Neural cell (in vitro differentiated cells): Measurements from ENCODE around the gene RYR1. TPM values are rescaled to one million over a fixed set of nuclear protein-coding genes. Genes with fewer than 3 reads are reported as not detected.
A peak's percentile ranks its signal among the peaks of the same experiment; 100 is the strongest.

Experiments used
- H2AFZ ChIP-seq: fragments of 200-600, 300-800 bp; sonication (generic), shearing (Covaris generic); 2 replicates; pipeline ENCODE4 v1.6.0; 2014; ENCODE audit warnings: low read depth, mild to moderate bottlenecking, antibody characterized with exemption, low read length, moderate library complexity
- H3F3A ChIP-seq: fragments of 200-600 bp; shearing (Covaris generic); 2 replicates; pipeline ENCODE4 v1.6.1; 2016; ENCODE audit warnings: mild to moderate bottlenecking, moderate library complexity, mixed read lengths, antibody characterized with exemption, low read length; ENCODE audit not compliant: insufficient read depth, poor library complexity, severe bottlenecking
- H3K27ac ChIP-seq: fragments of 200-600, 300-800 bp; sonication (generic), shearing (Covaris generic); 2 replicates; pipeline ENCODE4 v1.5.1; 2014; ENCODE audit warnings: mild to moderate bottlenecking, low read length, moderate library complexity
- H3K27me3 ChIP-seq: fragments of 300-800, 200-600 bp; sonication (generic), shearing (Covaris generic); 2 replicates; pipeline ENCODE4 v1.6.0; 2014; ENCODE audit warnings: mild to moderate bottlenecking, low read depth, low read length, moderate library complexity; ENCODE audit not compliant: insufficient read depth
- H3K36me3 ChIP-seq: fragments of 300-800, 200-600 bp; sonication (generic), shearing (Covaris generic); 2 replicates; pipeline ENCODE4 v1.5.1; 2014; ENCODE audit warnings: mild to moderate bottlenecking, antibody characterized with exemption, low read length, moderate library complexity; ENCODE audit not compliant: insufficient read depth
- H3K4me2 ChIP-seq: fragments of 300-800, 200-600 bp; sonication (generic), shearing (Covaris generic); 2 replicates; pipeline ENCODE4 v1.6.0; 2014; ENCODE audit warnings: mild to moderate bottlenecking, low read length
- H3K4me3 ChIP-seq: fragments of 300-800, 200-600 bp; sonication (generic), shearing (Covaris generic); 2 replicates; pipeline ENCODE4 v1.5.1; 2014; ENCODE audit warnings: mild to moderate bottlenecking, low read length, moderate library complexity
- H3K79me2 ChIP-seq: fragments of 200-600 bp; shearing (Covaris generic); replicated peaks from 2 replicates; pipeline ENCODE4 v1.6.0; 2014; ENCODE audit warnings: mild to moderate bottlenecking, low read length, moderate library complexity; ENCODE audit not compliant: insufficient read depth
- H3K9ac ChIP-seq: fragments of 300-800, 200-600 bp; sonication (generic), shearing (Covaris generic); 2 replicates; pipeline ENCODE4 v1.6.1; 2016; ENCODE audit warnings: mild to moderate bottlenecking, low read length, mixed read lengths
- H3K9me2 ChIP-seq: fragments of 200-600 bp; shearing (Covaris generic); 2 replicates; pipeline ENCODE4 v1.6.1; 2016; ENCODE audit warnings: mild to moderate bottlenecking, low read length, mixed read lengths; ENCODE audit not compliant: insufficient read depth
- H3K9me3 ChIP-seq: fragments of 200-600, 300-800 bp; sonication (generic), shearing (Covaris generic); 2 replicates; pipeline ENCODE4 v1.6.1; 2016; ENCODE audit warnings: mild to moderate bottlenecking, mixed run types, low read length, moderate library complexity, mixed read lengths
- H4K20me1 ChIP-seq: fragments of 200-600 bp; shearing (Covaris generic); 2 replicates; pipeline ENCODE4 v1.6.1; 2016; ENCODE audit warnings: mild to moderate bottlenecking, mixed run types; ENCODE audit not compliant: insufficient read depth
- CTCF ChIP-seq: fragments of 450-650 bp; IDR thresholded peaks from 2 replicates; pipeline ENCODE4 v1.5.1; 2014; ENCODE audit warnings: antibody characterized with exemption, mild to moderate bottlenecking, moderate library complexity; ENCODE audit not compliant: poor library complexity, severe bottlenecking
- EP300 ChIP-seq: fragments of 450-650 bp; conservative IDR thresholded peaks from 2 replicates; pipeline ENCODE4 v1.6.1; 2014; ENCODE audit warnings: antibody characterized with exemption, mild to moderate bottlenecking, moderate library complexity; ENCODE audit not compliant: poor library complexity, severe bottlenecking
- EZH2 ChIP-seq: fragments of 200-600, 300-800 bp; shearing (Covaris generic), sonication (generic); IDR thresholded peaks from 2 replicates; pipeline ENCODE4 v1.6.1; 2014; ENCODE audit warnings: antibody characterized with exemption, low read length, borderline replicate concordance, mild to moderate bottlenecking; ENCODE audit not compliant: insufficient read depth, poor library complexity, severe bottlenecking
- MXI1 ChIP-seq: fragments of 450-650 bp; conservative IDR thresholded peaks from 2 replicates; pipeline ENCODE4 v1.6.1; 2014; ENCODE audit warnings: antibody characterized with exemption, mild to moderate bottlenecking; ENCODE audit not compliant: poor library complexity, severe bottlenecking
- POLR2AphosphoS5 ChIP-seq: IDR thresholded peaks from 2 replicates; pipeline ENCODE4 v1.6.1; 2012
- RAD21 ChIP-seq: fragments of 450-650 bp; conservative IDR thresholded peaks from 2 replicates; pipeline ENCODE4 v1.6.1; 2014; ENCODE audit warnings: antibody characterized with exemption, mild to moderate bottlenecking, moderate library complexity
- REST ChIP-seq: IDR thresholded peaks from 2 replicates; pipeline ENCODE4 v1.6.1; 2012; ENCODE audit warnings: borderline replicate concordance
- SMC3 ChIP-seq: fragments of 450-650 bp; conservative IDR thresholded peaks from 2 replicates; pipeline ENCODE4 v1.6.1; 2014; ENCODE audit warnings: antibody characterized with exemption, mild to moderate bottlenecking, moderate library complexity; ENCODE audit not compliant: poor library complexity
- TAF1 ChIP-seq: IDR thresholded peaks from 2 replicates; pipeline ENCODE4 v1.6.1; 2012; ENCODE audit warnings: low read depth
- polyA plus RNA-seq: library from polyadenylated mRNA; depleted of rRNA; stranded (reverse); fragments of >200 nt; gene quantifications from 2 replicates; pipeline ENCODE4 v1.2.3, GENCODE V29; 2014

RYR1 gene
- polyA plus RNA-seq, 1 donor from 2014 or later = 0.69 TPM

- Histone ChIP-seq H3F3A (no peaks in the 10 kb centered on the region), H3K4me3 (no peak overlapping the region), H3K9me2 (no peaks in the 10 kb centered on the region), H3K79me2 (no peaks in the 10 kb centered on the region), H3K4me2 (no peak overlapping the region), H3K36me3 (no peaks in the 10 kb centered on the region), H3K9me3 (no peaks in the 10 kb centered on the region), H2AFZ (no peak overlapping the region), H3K9ac (no peak overlapping the region), H3K27me3 (no peaks in the 10 kb centered on the region), H4K20me1 (no peaks in the 10 kb centered on the region), H3K27ac (no peak overlapping the region)
- no peak for TF ChIP-seq RAD21
- no peak for TF ChIP-seq SMC3
- no peak for TF ChIP-seq MXI1
- TF ChIP-seq EZH2 = no peak
Observed at GRCh38 chr19:38475176-38475575, 41.7 kb downstream of the RYR1 start.

- no peaks in the 10 kb centered on the region for H3K9me3 ChIP-seq
- no peak overlapping the region for H3K4me3 ChIP-seq
- no peaks in the 10 kb centered on the region for H3K36me3 ChIP-seq
- no peak overlapping the region for H3K9ac ChIP-seq
- H3K9me2 ChIP-seq = no peaks in the 10 kb centered on the region
- H3K4me2 ChIP-seq = no peak overlapping the region
- H3K79me2 ChIP-seq = no peaks in the 10 kb centered on the region
- H3K27ac ChIP-seq = no peak overlapping the region
- peak; percentile 45 for TF ChIP-seq CTCF
- no peak for TF ChIP-seq MXI1
- TF ChIP-seq SMC3 = no peak
- no peak for TF ChIP-seq REST
- TF ChIP-seq RAD21 = peak; percentile 53
- H3F3A ChIP-seq = no peaks in the 10 kb centered on the region
- H2AFZ ChIP-seq = no peak overlapping the region
- no peaks in the 10 kb centered on the region for H4K20me1 ChIP-seq
- H3K27me3 ChIP-seq = no peaks in the 10 kb centered on the region
Observed at GRCh38 chr19:38478273-38478971, 44.9 kb downstream of the RYR1 start.

- no peak overlapping the region for H3K4me3 ChIP-seq
- no peaks in the 10 kb centered on the region for H3K9me2 ChIP-seq
- no peaks in the 10 kb centered on the region for H3K79me2 ChIP-seq
- H3K4me2 ChIP-seq = no peak overlapping the region
- no peaks in the 10 kb centered on the region for H3K9me3 ChIP-seq
- no peak overlapping the region for H3K9ac ChIP-seq
- H2AFZ ChIP-seq = no peak overlapping the region
- no peaks in the 10 kb centered on the region for H4K20me1 ChIP-seq
- H3K27ac ChIP-seq = no peak overlapping the region
- H3K36me3 ChIP-seq = no peaks in the 10 kb centered on the region
- H3F3A ChIP-seq = no peaks in the 10 kb centered on the region
- TF ChIP-seq CTCF (no peak), MXI1 (no peak), REST (no peak), POLR2AphosphoS5 (no peak), EP300 (no peak), SMC3 (no peak), TAF1 (no peak), RAD21 (no peak), EZH2 (no peak)
- H3K27me3 ChIP-seq = no peaks in the 10 kb centered on the region
Observed at GRCh38 chr19:38482496-38482895, 49.0 kb downstream of the RYR1 start.
